ENCODE data around the gene FXYD4.
"Not testable (repeated sequence)": the region's sequence is repeated elsewhere in the genome, so short reads cannot be mapped to it uniquely, and the experiment has no call there.

The FXYD4 gene

GRCh38 chr10:43421201-43421507 is 49.7 kb downstream of the FXYD4 start:
- no peak for DNase-seq

- no peak for DNase-seq
Observed at GRCh38 chr10:43421519-43421918, 50.1 kb downstream of the FXYD4 start.

DNA sequence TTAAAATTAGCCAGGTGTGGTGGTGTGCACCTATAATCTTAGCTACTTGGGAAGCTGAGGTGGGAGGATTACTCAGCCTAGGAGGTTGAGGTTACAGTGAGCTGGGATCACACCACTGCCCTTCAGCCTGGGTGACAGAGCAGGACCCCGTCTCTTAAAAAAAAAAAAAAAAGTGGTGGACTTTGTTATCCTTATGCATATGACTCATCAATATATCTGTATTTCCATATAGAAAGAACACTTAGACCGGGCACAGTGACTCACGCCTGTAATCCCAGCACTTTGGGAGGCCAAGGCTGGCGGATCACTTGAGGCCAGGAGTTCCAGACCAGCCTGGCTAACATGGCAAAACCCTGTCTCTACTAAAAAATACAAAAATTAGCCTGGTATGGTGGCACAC is 50.5 kb downstream of the FXYD4 start:
- not testable (repeated sequence) for DNase-seq

GRCh38 chr10:43424416-43424815 is 53.0 kb downstream of the FXYD4 start:
- no peak for DNase-seq

All from fibroblast of skin of right biceps (primary cell).